CD4-positive, alpha-beta T cell treated with Interleukin-1 beta for 1 hour (primary cell): Measurements from ENCODE around the gene RGMA.
"Not testable (repeated sequence)": the region's sequence is repeated elsewhere in the genome, so short reads cannot be mapped to it uniquely, and the experiment has no call there.

Source experiments
- DNase-seq, 2 donors: peaks; one replicate each; pipeline ENCODE4 v3.0.0-alpha.2; 2020 to 2022

Gene RGMA

DNA sequence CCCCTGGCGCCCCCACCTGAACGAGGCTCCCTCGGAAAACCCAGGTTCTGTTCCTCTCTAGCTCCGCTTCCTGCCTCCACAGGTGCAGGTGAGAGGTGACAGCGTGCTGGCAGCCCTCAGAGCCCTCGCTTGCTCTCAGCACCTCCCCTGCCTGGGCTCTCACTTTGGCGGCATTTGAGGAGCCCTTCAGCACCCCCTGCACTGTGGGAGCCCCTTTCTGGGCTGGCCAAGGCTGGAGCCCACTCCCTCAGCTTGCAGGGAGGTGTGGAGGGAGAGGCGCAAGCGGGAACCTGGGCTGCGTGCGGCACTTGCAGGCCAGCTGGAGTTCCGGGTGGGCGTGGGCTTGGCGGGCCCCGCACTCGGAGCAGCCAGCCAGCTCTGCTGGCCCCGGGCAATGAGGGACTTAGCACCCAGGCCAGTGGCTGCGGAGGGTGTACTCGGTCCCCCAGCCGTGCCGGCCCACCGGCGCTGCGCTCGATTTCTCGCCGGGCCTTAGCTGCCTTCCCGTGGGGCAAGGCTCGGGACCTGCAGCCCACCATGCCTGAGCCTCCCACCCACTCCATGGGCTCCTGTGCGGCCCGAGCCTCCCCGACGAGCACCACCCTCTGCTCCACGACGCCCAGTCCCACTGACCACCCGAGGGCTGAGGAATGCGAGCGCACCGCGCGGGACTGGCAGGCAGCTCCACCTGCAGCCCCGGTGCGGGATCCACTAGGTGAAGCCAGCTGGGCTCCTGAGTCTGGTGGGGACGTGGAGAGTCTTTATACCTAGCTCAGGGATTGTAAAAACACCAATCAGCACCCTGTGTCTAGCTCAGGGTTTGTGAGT lies 57.2 kb downstream of the RGMA start:
- not testable (repeated sequence) for DNase-seq

GRCh38 chr15:93031103-93031464 lies 57.9 kb downstream of the RGMA start:
- DNase-seq = no peak

- DNase-seq = peak; percentile 60 to 71
These were observed 58.4 kb downstream of the RGMA start for GRCh38 chr15:93030430-93031102.

DNA sequence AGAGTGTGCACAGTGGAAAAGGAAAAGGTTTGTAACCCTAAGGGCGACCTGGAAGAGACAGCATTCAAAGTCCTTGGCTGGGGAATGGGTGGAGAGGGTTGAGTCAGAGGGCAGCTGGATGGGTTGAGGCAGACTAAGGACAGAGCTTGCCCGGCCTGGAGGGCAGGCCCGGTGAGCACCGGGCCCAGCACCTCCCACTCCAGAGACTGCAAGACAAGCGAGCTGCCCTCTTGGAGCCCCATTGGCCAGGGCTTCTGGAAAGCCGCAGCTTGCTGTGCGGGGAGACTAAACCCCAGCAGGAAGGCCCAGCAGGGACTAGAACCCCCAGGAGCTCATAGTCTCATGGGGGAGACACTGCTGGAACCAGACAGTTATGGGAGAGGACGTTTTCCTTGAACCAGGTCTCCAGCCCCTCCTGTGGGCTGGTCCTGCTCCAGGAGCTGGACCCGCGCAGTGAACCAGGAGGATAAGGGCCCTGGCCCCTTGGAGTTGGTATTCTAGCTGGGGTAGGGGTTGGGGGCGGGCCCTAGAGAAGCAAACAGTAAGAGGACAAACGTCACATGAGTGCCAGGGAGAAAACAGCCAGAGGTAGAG lies 59.1 kb downstream of the RGMA start:
- DNase-seq = no peak

GRCh38 chr15:93029214-93029835 lies 59.7 kb downstream of the RGMA start:
- no peak for DNase-seq

- peak in 1 of 2 donors; percentile 38 for DNase-seq
These were observed 60.3 kb downstream of the RGMA start for GRCh38 chr15:93028632-93029213.

DNA sequence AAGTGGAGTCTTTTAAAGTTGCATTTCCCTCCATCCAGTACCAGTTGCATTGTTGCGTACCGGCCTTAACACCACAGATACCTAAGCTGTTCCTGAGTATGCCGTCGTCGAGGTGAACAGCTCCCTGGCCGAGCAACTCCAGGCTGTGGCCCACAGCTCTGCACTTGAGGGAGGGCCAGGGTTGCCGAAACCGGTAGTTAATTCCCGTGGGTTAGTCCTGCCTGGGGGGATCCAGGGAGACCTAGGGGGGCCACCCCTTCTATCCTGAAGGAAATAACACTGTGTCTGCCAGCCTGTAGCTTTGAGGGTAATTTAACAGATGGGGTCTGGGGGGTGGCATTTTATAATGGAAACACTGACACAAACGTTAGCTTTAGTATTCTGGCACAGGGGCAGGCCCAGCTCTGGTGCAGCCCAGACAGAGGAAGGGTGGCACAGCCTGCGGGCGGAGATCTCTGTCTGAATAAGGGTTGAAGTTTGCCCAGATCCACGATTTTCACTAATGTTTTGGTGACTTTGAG lies 60.8 kb downstream of the RGMA start:
- no peak for DNase-seq

DNA sequence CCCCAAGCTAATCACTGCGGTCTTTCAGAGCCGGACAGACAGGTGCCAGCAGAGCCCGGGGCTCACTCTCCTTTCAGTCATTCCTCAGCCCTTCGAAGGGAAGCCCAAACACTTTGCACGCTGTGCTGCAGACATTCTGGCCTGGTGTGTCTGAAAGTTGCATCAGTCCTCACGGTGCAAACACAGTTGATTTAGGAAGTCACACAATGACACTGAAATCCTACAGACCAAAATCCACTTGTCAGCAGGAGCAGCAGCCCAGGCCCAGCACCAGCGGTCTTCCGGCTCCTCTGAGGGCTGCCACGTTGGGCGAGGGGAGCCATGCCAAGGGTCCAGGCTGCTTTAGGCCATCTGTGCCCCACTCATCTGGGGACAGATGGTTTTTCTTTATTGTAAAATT lies 61.6 kb downstream of the RGMA start:
- DNase-seq = no peak

DNA sequence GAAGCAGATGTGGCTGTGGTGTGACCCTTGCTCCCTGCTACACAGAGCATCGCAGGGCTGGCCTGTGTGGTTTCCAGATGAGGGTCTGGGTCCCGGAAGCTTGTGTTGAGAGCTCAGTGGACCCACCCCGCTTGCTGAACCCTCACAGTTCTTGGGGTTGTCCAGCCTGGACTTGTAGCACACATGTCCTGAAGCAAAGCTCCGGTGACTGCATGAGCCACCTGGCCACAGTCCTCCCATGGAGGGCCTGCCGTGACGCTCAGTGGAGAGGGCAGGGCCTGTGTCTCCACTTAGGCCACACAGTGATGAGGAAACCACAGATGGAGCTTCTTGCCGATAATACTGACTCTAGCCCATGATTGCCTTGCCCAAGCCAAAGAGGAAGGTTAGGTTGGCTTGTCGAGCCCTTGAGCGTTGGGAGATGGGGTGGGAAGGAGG lies 62.6 kb downstream of the RGMA start:
- no peak for DNase-seq

DNA sequence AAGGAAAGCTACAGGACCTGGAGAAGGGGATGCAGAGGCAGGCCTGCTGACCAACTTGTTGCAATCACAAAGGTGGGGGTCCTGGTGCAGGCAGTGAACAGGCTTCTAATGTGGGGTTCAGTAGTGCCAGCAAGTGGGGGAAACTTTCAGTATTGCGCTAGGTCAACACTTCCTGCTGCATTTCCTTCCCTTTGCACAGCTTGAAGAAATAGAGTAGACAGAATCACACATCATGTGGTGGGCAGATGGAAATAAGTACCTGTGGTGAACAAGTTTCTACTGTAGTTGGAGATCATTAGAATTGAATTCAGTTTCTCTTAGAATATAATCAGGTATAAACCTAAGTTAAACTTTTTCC lies 63.4 kb downstream of the RGMA start:
- DNase-seq = no peak

DNA sequence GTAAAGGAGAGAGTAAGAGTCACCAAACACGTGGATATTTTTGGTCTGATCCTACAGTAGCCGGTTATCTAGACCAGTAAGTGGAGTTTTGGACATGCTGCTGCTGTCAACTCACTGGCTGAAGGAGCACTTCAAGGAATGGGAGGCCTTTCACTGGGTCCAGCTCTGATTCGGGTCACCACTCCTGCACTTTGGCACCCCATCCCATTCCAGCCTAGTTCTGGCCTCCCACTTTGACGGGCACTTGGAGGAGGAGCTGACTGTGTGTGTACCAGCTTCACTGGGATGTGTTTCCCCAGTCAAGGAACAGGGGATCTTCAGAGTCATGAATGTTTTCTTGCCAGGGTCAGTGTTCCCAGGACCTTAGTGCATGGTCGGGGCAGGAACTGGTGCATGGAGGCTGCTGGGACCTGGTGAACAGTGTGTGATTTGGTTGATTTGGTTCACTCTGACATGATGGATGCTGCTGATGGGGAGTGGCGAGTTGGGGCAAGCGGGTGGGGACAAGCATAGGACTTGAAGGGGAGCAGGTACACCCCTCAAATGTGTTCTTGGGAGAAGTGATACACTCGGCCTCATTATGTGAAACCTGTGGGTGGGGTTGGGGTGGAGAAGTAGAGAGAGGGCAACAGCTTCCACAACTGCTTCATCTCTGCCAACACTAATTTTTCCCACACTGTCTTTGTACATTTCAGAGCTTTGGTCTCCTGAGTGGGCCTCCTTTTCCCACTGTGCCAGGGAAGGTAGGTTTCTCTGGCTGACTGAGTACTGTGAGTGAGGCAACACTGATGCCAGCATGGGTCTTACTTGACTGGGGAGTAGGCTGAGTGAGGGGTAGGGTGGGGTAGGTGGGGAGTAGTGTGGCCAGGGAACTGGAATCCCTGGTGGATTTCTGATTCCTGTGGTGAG lies 64.0 kb downstream of the RGMA start:
- DNase-seq = no peak

- DNase-seq = no peak
These were observed 64.7 kb downstream of the RGMA start for GRCh38 chr15:93024293-93024692.

GRCh38 chr15:93020976-93021772 lies 67.8 kb downstream of the RGMA start:
- DNase-seq = no peak

DNA sequence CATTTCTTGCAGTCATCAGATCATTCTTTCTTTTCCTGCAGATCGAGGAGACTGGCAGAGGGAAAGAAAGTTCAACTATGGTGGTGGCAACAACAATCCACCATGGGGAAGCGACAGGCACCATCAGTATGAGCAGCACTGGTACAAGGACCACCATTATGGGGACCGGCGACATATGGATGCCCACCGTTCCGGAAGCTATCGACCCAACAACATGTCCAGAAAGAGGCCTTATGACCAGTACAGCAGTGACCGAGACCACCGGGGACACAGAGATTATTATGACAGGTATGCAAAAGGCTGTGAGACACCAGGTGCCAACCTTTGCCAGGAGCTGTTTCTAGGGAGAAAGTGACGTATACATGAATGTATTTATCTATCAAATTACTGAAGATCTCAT lies 69.0 kb downstream of the RGMA start:
- no peak for DNase-seq

GRCh38 chr15:93019090-93019489 lies 69.9 kb downstream of the RGMA start:
- no peak for DNase-seq

DNA sequence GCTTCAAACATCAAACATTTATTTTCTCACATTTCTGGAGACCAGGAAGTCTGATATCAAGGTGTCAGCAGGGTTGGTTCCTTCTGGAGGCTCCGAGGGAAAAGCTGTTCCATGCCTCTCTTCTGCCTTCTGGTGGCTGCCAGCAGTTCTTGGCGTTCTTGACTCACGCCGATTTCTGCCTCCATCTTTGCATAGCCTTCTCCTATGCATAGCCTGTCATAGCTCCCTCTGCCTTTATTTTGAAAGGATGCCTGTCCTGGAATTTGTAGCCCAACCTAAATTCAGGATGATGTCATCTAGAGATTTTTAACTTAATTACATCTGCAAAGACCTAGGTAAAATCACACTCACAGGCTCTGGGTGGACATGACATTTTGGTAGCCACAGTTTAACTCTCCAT lies 70.4 kb downstream of the RGMA start:
- no peak for DNase-seq

GRCh38 chr15:93017526-93017925 lies 71.5 kb downstream of the RGMA start:
- DNase-seq = no peak

GRCh38 chr15:93012786-93013185 lies 76.2 kb downstream of the RGMA start:
- DNase-seq = no peak

- no peak for DNase-seq
These were observed 81.0 kb downstream of the RGMA start for GRCh38 chr15:93007994-93008393.

DNA sequence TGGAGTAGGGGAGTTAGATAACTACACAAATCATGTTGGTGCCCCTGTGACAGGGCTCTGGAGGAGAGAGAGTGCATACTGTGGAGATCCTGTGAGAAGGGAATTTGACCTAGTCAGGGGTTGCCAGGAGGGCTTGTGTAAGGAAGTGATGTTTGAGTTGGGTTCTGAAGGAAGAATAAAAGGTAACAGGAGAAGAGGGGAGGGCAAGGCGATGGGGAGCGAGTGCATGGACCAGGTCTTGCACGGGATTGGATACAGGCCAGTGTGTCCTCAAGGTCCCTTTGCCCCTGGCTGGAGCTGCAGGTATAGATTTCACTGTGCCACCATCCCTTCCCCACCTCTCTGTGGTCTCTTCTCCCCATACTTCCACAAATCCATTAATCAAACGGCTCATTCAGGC lies 83.9 kb downstream of the RGMA start:
- DNase-seq = no peak

- DNase-seq = no peak
These were observed 87.1 kb downstream of the RGMA start for GRCh38 chr15:93001881-93002280.
